GM23338 (cell line): Measurements from ENCODE around the gene CDAN1.

Experiments
- CREB1 ChIP-seq: fragments of 250-450 bp; sonication (Bioruptor Pico); IDR thresholded peaks from 2 replicates; pipeline ENCODE4 v1.5.0; 2020; ENCODE audit warnings: low read depth, mild to moderate bottlenecking, moderate library complexity
- EZH2 ChIP-seq: fragments of 200-600 bp; sonication (generic); IDR thresholded peaks from one replicate; pipeline ENCODE4 v1.8.0; 2017; ENCODE audit warnings: antibody characterized with exemption, mild to moderate bottlenecking, low read depth; ENCODE audit not compliant: unreplicated experiment
- EZH2phosphoT487 ChIP-seq: fragments of 200-600 bp; sonication (generic); IDR thresholded peaks from one replicate; pipeline ENCODE4 v1.8.1; 2018; ENCODE audit warnings: antibody characterized with exemption; ENCODE audit not compliant: unreplicated experiment
- JUNB ChIP-seq: IDR thresholded peaks from one replicate; pipeline ENCODE4 v1.6.1; 2016; ENCODE audit warnings: antibody characterized with exemption; ENCODE audit not compliant: unreplicated experiment
- NANOG ChIP-seq: IDR thresholded peaks from 2 replicates; pipeline ENCODE4 v1.6.1; 2016; ENCODE audit warnings: antibody characterized with exemption, borderline replicate concordance
- POLR2AphosphoS5 ChIP-seq: IDR thresholded peaks from 2 replicates; pipeline ENCODE4 v1.6.1; 2016; ENCODE audit warnings: antibody characterized with exemption, low read depth
- STAT1 ChIP-seq: IDR thresholded peaks from one replicate; pipeline ENCODE4 v1.6.1; 2016; ENCODE audit warnings: antibody characterized with exemption; ENCODE audit not compliant: unreplicated experiment
- ZNF114 ChIP-seq: fragments of 250-450 bp; sonication (Bioruptor Pico); IDR thresholded peaks from 2 replicates; pipeline ENCODE4 v1.5.0; 2020; ENCODE audit warnings: mild to moderate bottlenecking, moderate library complexity
- ZNF331 ChIP-seq: fragments of 250-450 bp; sonication (Bioruptor Pico); IDR thresholded peaks from 2 replicates; pipeline ENCODE4 v1.5.0; 2020; ENCODE audit warnings: low read depth, mild to moderate bottlenecking, moderate library complexity
- TF ChIP-seq, protein P1 (sequence below), 2 experiments: fragments of 200-600 bp in 1 of 2; sonication (generic) in 1 of 2; conservative IDR thresholded peaks; 2 replicates each; pipeline versions ENCODE4 v1.5.1 to v1.6.1; 2016 to 2017; ENCODE audit warnings: antibody characterized with exemption in 2 of 2, low read depth in 2 of 2, mild to moderate bottlenecking in 2 of 2, moderate library complexity in 1 of 2
- TF ChIP-seq, protein P2 (sequence below): IDR thresholded peaks from one replicate; pipeline ENCODE4 v1.6.1; 2018; ENCODE audit warnings: antibody characterized with exemption; ENCODE audit not compliant: unreplicated experiment
- TF ChIP-seq, protein P3 (sequence below): IDR thresholded peaks from 2 replicates; pipeline ENCODE4 v1.6.1; 2016; ENCODE audit warnings: antibody characterized with exemption

DNA sequence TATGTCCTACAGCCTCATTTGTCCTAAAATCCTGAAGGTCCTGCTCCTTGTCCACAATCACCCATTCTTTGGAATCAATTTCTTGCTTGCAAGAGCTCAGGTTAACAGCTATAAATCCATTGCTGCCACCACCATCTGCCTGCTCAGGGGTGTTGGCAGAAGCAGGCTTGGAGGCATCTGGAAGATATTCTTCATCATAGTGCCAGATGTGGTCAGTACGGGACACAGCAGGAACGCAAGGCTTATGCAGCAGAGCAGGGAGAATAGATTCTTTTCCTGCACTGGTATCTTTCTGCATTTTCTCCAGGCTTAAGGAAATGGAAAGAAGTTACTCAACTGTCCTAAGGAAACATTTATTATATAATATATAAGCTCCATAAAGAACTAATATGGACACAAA lies 38.5 kb upstream of the CDAN1 start:
- TF ChIP-seq EZH2phosphoT487: no peak
- TF ChIP-seq, protein P1, sequence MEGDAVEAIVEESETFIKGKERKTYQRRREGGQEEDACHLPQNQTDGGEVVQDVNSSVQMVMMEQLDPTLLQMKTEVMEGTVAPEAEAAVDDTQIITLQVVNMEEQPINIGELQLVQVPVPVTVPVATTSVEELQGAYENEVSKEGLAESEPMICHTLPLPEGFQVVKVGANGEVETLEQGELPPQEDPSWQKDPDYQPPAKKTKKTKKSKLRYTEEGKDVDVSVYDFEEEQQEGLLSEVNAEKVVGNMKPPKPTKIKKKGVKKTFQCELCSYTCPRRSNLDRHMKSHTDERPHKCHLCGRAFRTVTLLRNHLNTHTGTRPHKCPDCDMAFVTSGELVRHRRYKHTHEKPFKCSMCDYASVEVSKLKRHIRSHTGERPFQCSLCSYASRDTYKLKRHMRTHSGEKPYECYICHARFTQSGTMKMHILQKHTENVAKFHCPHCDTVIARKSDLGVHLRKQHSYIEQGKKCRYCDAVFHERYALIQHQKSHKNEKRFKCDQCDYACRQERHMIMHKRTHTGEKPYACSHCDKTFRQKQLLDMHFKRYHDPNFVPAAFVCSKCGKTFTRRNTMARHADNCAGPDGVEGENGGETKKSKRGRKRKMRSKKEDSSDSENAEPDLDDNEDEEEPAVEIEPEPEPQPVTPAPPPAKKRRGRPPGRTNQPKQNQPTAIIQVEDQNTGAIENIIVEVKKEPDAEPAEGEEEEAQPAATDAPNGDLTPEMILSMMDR (conservative IDR thresholded peaks at IDR 0.05; ENCODE audit: low read depth in 2 of 2): no peak
- TF ChIP-seq POLR2AphosphoS5: no peak
- TF ChIP-seq EZH2: no peak
- no peak for TF ChIP-seq STAT1
- TF ChIP-seq JUNB: no peak
- no peak for TF ChIP-seq NANOG
- TF ChIP-seq, protein P2, sequence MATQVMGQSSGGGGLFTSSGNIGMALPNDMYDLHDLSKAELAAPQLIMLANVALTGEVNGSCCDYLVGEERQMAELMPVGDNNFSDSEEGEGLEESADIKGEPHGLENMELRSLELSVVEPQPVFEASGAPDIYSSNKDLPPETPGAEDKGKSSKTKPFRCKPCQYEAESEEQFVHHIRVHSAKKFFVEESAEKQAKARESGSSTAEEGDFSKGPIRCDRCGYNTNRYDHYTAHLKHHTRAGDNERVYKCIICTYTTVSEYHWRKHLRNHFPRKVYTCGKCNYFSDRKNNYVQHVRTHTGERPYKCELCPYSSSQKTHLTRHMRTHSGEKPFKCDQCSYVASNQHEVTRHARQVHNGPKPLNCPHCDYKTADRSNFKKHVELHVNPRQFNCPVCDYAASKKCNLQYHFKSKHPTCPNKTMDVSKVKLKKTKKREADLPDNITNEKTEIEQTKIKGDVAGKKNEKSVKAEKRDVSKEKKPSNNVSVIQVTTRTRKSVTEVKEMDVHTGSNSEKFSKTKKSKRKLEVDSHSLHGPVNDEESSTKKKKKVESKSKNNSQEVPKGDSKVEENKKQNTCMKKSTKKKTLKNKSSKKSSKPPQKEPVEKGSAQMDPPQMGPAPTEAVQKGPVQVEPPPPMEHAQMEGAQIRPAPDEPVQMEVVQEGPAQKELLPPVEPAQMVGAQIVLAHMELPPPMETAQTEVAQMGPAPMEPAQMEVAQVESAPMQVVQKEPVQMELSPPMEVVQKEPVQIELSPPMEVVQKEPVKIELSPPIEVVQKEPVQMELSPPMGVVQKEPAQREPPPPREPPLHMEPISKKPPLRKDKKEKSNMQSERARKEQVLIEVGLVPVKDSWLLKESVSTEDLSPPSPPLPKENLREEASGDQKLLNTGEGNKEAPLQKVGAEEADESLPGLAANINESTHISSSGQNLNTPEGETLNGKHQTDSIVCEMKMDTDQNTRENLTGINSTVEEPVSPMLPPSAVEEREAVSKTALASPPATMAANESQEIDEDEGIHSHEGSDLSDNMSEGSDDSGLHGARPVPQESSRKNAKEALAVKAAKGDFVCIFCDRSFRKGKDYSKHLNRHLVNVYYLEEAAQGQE: no peak
- no peak for TF ChIP-seq ZNF331 (CRISPR knock-in tag)
- TF ChIP-seq CREB1 (CRISPR knock-in tag): no peak
- TF ChIP-seq, protein P3, sequence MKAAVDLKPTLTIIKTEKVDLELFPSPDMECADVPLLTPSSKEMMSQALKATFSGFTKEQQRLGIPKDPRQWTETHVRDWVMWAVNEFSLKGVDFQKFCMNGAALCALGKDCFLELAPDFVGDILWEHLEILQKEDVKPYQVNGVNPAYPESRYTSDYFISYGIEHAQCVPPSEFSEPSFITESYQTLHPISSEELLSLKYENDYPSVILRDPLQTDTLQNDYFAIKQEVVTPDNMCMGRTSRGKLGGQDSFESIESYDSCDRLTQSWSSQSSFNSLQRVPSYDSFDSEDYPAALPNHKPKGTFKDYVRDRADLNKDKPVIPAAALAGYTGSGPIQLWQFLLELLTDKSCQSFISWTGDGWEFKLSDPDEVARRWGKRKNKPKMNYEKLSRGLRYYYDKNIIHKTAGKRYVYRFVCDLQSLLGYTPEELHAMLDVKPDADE: no peak
- no peak for TF ChIP-seq ZNF114 (CRISPR knock-in tag)
